ENCODE data around the gene ATP8A2.
"Not testable (repeated sequence)": the region's sequence is repeated elsewhere in the genome, so short reads cannot be mapped to it uniquely, and the experiment has no call there.

GRCh38 chr13:25548991-25549390, 177.2 kb downstream of the ATP8A2 start:
- TF ChIP-seq, protein P1, sequence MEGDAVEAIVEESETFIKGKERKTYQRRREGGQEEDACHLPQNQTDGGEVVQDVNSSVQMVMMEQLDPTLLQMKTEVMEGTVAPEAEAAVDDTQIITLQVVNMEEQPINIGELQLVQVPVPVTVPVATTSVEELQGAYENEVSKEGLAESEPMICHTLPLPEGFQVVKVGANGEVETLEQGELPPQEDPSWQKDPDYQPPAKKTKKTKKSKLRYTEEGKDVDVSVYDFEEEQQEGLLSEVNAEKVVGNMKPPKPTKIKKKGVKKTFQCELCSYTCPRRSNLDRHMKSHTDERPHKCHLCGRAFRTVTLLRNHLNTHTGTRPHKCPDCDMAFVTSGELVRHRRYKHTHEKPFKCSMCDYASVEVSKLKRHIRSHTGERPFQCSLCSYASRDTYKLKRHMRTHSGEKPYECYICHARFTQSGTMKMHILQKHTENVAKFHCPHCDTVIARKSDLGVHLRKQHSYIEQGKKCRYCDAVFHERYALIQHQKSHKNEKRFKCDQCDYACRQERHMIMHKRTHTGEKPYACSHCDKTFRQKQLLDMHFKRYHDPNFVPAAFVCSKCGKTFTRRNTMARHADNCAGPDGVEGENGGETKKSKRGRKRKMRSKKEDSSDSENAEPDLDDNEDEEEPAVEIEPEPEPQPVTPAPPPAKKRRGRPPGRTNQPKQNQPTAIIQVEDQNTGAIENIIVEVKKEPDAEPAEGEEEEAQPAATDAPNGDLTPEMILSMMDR (IDR thresholded peaks at IDR 0.05): not testable (repeated sequence)
- TF ChIP-seq EZH2, EZH2phosphoT487 (IDR thresholded peaks at IDR 0.05): not testable (repeated sequence)

Data from neural progenitor cell (in vitro differentiated cells).